H1 (cell line): ENCODE results near the gene GPLD1. TPM values are rescaled to one million over a fixed set of nuclear protein-coding genes. Genes with fewer than 3 reads are reported as not detected.

Experiments used
- CTCF ChIA-PET: fragments of 300-600 bp; sonication (Branson Sonifier 250); formaldehyde crosslinking; loops from one replicate; lab custom pipeline; 2021; ENCODE audit not compliant: partially characterized antibody; lab: Charles Lee
- POLR2A ChIA-PET: fragments of 300-600 bp; sonication (Branson Sonifier 250); formaldehyde crosslinking; loops from one replicate; lab custom pipeline; 2021; ENCODE audit warnings: inconsistent platforms; ENCODE audit not compliant: partially characterized antibody; lab: Charles Lee
- DNase-seq, 2 experiments: peaks; one replicate each; pipeline versions ENCODE4 v3.0.0 to v3.0.0-alpha.2; 2010 to 2022; ENCODE audit warnings: low spot score in 2 of 2, low read depth in 1 of 2, mixed read lengths in 1 of 2
- FAIRE-seq: peaks from 2 replicates; lab custom pipeline; 2011; peaks lifted over from hg19 to GRCh38; lab: Jason Lieb, UNC
- H2AFZ ChIP-seq: 2 replicates; pipeline ENCODE4 v1.8.1; 2012; ENCODE audit warnings: low read length, inconsistent platforms
- H2AK5ac ChIP-seq: 2 replicates; pipeline ENCODE4 v1.6.1; 2013; ENCODE audit warnings: low read depth, low read length
- H2BK120ac ChIP-seq: replicated peaks from 2 replicates; pipeline ENCODE3; 2013; ENCODE audit warnings: low read depth, low read length, inconsistent platforms
- H2BK12ac ChIP-seq: 2 replicates; pipeline ENCODE4 v1.6.1; 2013; ENCODE audit warnings: low read depth, low read length
- H2BK15ac ChIP-seq: 2 replicates; pipeline ENCODE4 v1.6.1; 2013; ENCODE audit warnings: low read length
- H2BK20ac ChIP-seq: 2 replicates; pipeline ENCODE4 v1.6.1; 2013; ENCODE audit warnings: low read length
- H2BK5ac ChIP-seq: 2 replicates; pipeline ENCODE4 v1.6.1; 2013; ENCODE audit warnings: low read depth, low read length
- H3K14ac ChIP-seq: 2 replicates; pipeline ENCODE4 v1.6.1; 2013; ENCODE audit warnings: inconsistent platforms; ENCODE audit not compliant: insufficient read length
- H3K18ac ChIP-seq: 2 replicates; pipeline ENCODE4 v1.6.1; 2013; ENCODE audit warnings: low read length; ENCODE audit errors: extremely low read depth
- H3K23ac ChIP-seq: 2 replicates; pipeline ENCODE4 v1.6.1; 2013; ENCODE audit warnings: inconsistent platforms; ENCODE audit not compliant: insufficient read length
- H3K23me2 ChIP-seq: 2 replicates; pipeline ENCODE4 v1.6.1; 2013; ENCODE audit warnings: low read depth, low read length
- H3K27ac ChIP-seq: 2 replicates; pipeline ENCODE4 v1.6.1; 2011; ENCODE audit warnings: low read depth, low read length, inconsistent platforms
- H3K27me3 ChIP-seq, 4 experiments: replicated peaks in 1 of 4; 1 replicate in 1 of 4; 2 replicates in 3 of 4; pipeline versions ENCODE4 v1.6.1 to v1.8.1; 2011 to 2013; ENCODE audit warnings: low read length in 3 of 4, mild to moderate bottlenecking in 3 of 4, inconsistent platforms in 2 of 4, mixed read lengths in 2 of 4, moderate library complexity in 1 of 4; ENCODE audit not compliant: control insufficient read depth in 3 of 4, insufficient read depth in 3 of 4; ENCODE audit errors: extremely low read depth in 1 of 4
- H3K36me3 ChIP-seq, 4 experiments: 2 replicates each; pipeline versions ENCODE4 v1.6.1 to v1.8.1; 2011 to 2013; ENCODE audit warnings: mild to moderate bottlenecking in 4 of 4, low read length in 3 of 4, moderate library complexity in 2 of 4, control low read depth in 1 of 4, inconsistent platforms in 1 of 4; ENCODE audit not compliant: insufficient read depth in 4 of 4, control insufficient read depth in 2 of 4
- H3K4ac ChIP-seq: replicated peaks from 2 replicates; pipeline ENCODE3; 2013; ENCODE audit warnings: low read length, low read depth, mixed read lengths, inconsistent platforms; ENCODE audit not compliant: insufficient read length
- H3K4me1 ChIP-seq, 4 experiments: replicated peaks in 1 of 4; 1 replicate in 1 of 4; 2 replicates in 3 of 4; pipeline versions ENCODE4 v1.6.1 to v1.8.1; 2011 to 2013; ENCODE audit warnings: low read length in 3 of 4, inconsistent platforms in 2 of 4, mixed read lengths in 1 of 4; ENCODE audit not compliant: insufficient read depth in 4 of 4, control insufficient read depth in 3 of 4
- H3K4me2 ChIP-seq, 2 experiments: 2 replicates each; pipeline versions ENCODE4 v1.6.1 to v1.8.1; 2011 to 2013; ENCODE audit warnings: low read depth in 2 of 2, low read length in 2 of 2, control low read depth in 1 of 2, inconsistent platforms in 1 of 2, mild to moderate bottlenecking in 1 of 2; ENCODE audit not compliant: insufficient read depth in 1 of 2
- H3K4me3 ChIP-seq, 4 experiments: fragments of 200-600, 300-600 bp in 1 of 4; sonication (generic), shearing (Covaris generic), sonication (Bioruptor Twin) in 1 of 4; 2 replicates each; pipeline versions ENCODE4 v1.5.1 to v1.8.1; 2011 to 2016; ENCODE audit warnings: low read length in 4 of 4, low read depth in 3 of 4, control low read depth in 2 of 4, inconsistent platforms in 2 of 4, mild to moderate bottlenecking in 2 of 4, mixed read lengths in 1 of 4, moderate library complexity in 1 of 4; ENCODE audit not compliant: insufficient read depth in 2 of 4; ENCODE audit errors: extremely low read depth in 1 of 4
- H3K56ac ChIP-seq: replicated peaks from 2 replicates; pipeline ENCODE3; 2013; ENCODE audit warnings: low read depth, mild to moderate bottlenecking, mixed read lengths, low read length, inconsistent platforms; ENCODE audit not compliant: insufficient read length
- H3K79me1 ChIP-seq: 2 replicates; pipeline ENCODE4 v1.6.1; 2013; ENCODE audit warnings: low read depth, low read length, control low read depth
- H3K79me2 ChIP-seq, 2 experiments: 2 replicates each; pipeline versions ENCODE4 v1.6.1 to v1.8.1; 2012 to 2013; ENCODE audit warnings: low read length in 2 of 2, mild to moderate bottlenecking in 2 of 2, inconsistent platforms in 1 of 2; ENCODE audit not compliant: insufficient read depth in 2 of 2, control insufficient read depth in 1 of 2
- H3K9ac ChIP-seq, 4 experiments: replicated peaks in 1 of 4; 1 replicate in 1 of 4; 2 replicates in 3 of 4; pipeline versions ENCODE4 v1.6.1 to v1.8.1; 2011 to 2013; ENCODE audit warnings: low read depth in 3 of 4, low read length in 3 of 4, control low read depth in 2 of 4, mild to moderate bottlenecking in 2 of 4, moderate library complexity in 2 of 4, inconsistent platforms in 1 of 4; ENCODE audit errors: extremely low read depth in 1 of 4
- H3K9me3 ChIP-seq, 2 experiments: 2 replicates each; pipeline versions ENCODE4 v1.6.1 to v1.8.1; 2012 to 2013; ENCODE audit warnings: mild to moderate bottlenecking in 2 of 2, moderate library complexity in 2 of 2, control low read depth in 1 of 2, inconsistent platforms in 1 of 2, low read depth in 1 of 2, low read length in 1 of 2, mixed read lengths in 1 of 2; ENCODE audit not compliant: insufficient read depth in 2 of 2
- H4K20me1 ChIP-seq, 2 experiments: replicated peaks in 1 of 2; 2 replicates each; pipeline versions ENCODE3 to v1.8.1; 2011 to 2013; ENCODE audit warnings: inconsistent platforms in 2 of 2, low read length in 2 of 2, mild to moderate bottlenecking in 1 of 2; ENCODE audit not compliant: insufficient read depth in 2 of 2, control insufficient read depth in 1 of 2
- H4K5ac ChIP-seq: 2 replicates; pipeline ENCODE4 v1.6.1; 2013; ENCODE audit warnings: low read length, low read depth, mixed read lengths, inconsistent platforms; ENCODE audit not compliant: insufficient read length
- H4K8ac ChIP-seq: 2 replicates; pipeline ENCODE4 v1.8.0; 2013; ENCODE audit warnings: mild to moderate bottlenecking, moderate library complexity, low read length, inconsistent platforms; ENCODE audit not compliant: insufficient read depth; ENCODE audit errors: extremely low read depth
- H4K91ac ChIP-seq: replicated peaks from 2 replicates; pipeline ENCODE3; 2013; ENCODE audit warnings: low read length, mixed read lengths, inconsistent platforms; ENCODE audit not compliant: insufficient read length
- BRCA1 ChIP-seq: IDR thresholded peaks from 2 replicates; pipeline ENCODE4 v1.6.1; 2012; ENCODE audit warnings: low read depth, low read length, improper control_type of control experiment
- E2F6 ChIP-seq: IDR thresholded peaks from 2 replicates; pipeline ENCODE4 v1.6.1; 2012; ENCODE audit warnings: inconsistent platforms
- HDAC2 ChIP-seq, 2 experiments: fragments of 300-600 bp in 1 of 2; sonication (generic) in 1 of 2; IDR thresholded peaks; 2 replicates each; pipeline ENCODE4 v1.6.1; 2011 to 2012; ENCODE audit warnings: low read depth in 2 of 2, low read length in 2 of 2, mild to moderate bottlenecking in 2 of 2, moderate library complexity in 2 of 2, borderline replicate concordance in 1 of 2, inconsistent platforms in 1 of 2
- KDM4A ChIP-seq: IDR thresholded peaks from one replicate; pipeline ENCODE4 v1.7.1; 2012; ENCODE audit warnings: low read depth, mild to moderate bottlenecking, moderate library complexity, low read length, inconsistent platforms; ENCODE audit not compliant: severe bottlenecking
- POU5F1 ChIP-seq: IDR thresholded peaks from 2 replicates; pipeline ENCODE4 v1.6.1; 2011; ENCODE audit warnings: low read depth, mild to moderate bottlenecking, low read length, moderate library complexity
- RXRA ChIP-seq: IDR thresholded peaks from 2 replicates; pipeline ENCODE4 v1.6.1; 2011; ENCODE audit warnings: low read depth, mild to moderate bottlenecking, low read length, moderate library complexity; ENCODE audit not compliant: insufficient read depth
- SP1 ChIP-seq: IDR thresholded peaks from 2 replicates; pipeline ENCODE4 v1.6.1; 2011; ENCODE audit warnings: low read depth, low read length
- TAF1 ChIP-seq: IDR thresholded peaks from 2 replicates; pipeline ENCODE4 v1.6.1; 2011; ENCODE audit warnings: mild to moderate bottlenecking, low read depth, low read length
- TBP ChIP-seq: IDR thresholded peaks from 2 replicates; pipeline ENCODE4 v1.6.1; 2011; ENCODE audit warnings: low read depth, low read length, improper control_type of control experiment
- TEAD4 ChIP-seq: IDR thresholded peaks from 2 replicates; pipeline ENCODE4 v1.6.1; 2012; ENCODE audit warnings: low read depth, low read length, inconsistent platforms, mixed read lengths
- WGBS, 2 experiments: shearing (Covaris generic) in 1 of 2; methylation state at CpG; one replicate each; pipeline versions ENCODE4 v1.1.6 to v1.1.7; 2013 to 2015; ENCODE audit warnings: low lambda C conversion rate in 2 of 2, mixed read lengths in 2 of 2, inconsistent platforms in 1 of 2, low coverage in 1 of 2, missing lambda C conversion rate in 1 of 2; ENCODE audit not compliant: insufficient replicate concordance in 2 of 2, insufficient coverage in 1 of 2, insufficient read length in 1 of 2; ENCODE audit errors: extremely low coverage in 1 of 2, missing lambda C conversion rate in 1 of 2; 5-methylcytosine and 5-hydroxymethylcytosine counted together
- polyA plus RNA-seq, 7 experiments: library from polyadenylated mRNA; depleted of rRNA in 3 of 7; stranded (reverse) in 5 of 7; unstranded in 2 of 7; fragments of >200 nt in 5 of 7; fragments of 200-250 nt in 2 of 7; gene quantifications; 1 replicate in 5 of 7; 2 replicates in 1 of 7; 4 replicates in 1 of 7; pipeline versions ENCODE4 v1.2.1 to v1.2.3, GENCODE V29; 2011 to 2013; ENCODE audit warnings: missing spikeins in 2 of 7, mixed read lengths in 2 of 7
- total RNA-seq: library from RNA; stranded (reverse); fragmentation: NEBNext Ultra II Directional; extraction: Animal tissue kit (Norgen Biotek cat#: 25700); gene quantifications from 2 replicates; pipeline ENCODE4 v1.2.1, GENCODE V29; 2021
- TF ChIP-seq, protein P1 (sequence below), 3 experiments: IDR thresholded peaks; 1 replicate in 2 of 3; 2 replicates in 1 of 3; pipeline versions ENCODE4 v1.5.1 to v1.6.1; 2011; ENCODE audit warnings: low read length in 3 of 3, mild to moderate bottlenecking in 3 of 3, inconsistent platforms in 2 of 3, low read depth in 1 of 3, moderate library complexity in 1 of 3; ENCODE audit not compliant: insufficient read depth in 1 of 3; ENCODE audit errors: control extremely low read depth in 1 of 3

The GPLD1 gene
- total and polyA plus RNA-seq, 2 of the 8 experiments (the other 6 are each of a cell fraction or from before 2014, with no cell fraction given) = 3.7 to 5.3 TPM

DNA sequence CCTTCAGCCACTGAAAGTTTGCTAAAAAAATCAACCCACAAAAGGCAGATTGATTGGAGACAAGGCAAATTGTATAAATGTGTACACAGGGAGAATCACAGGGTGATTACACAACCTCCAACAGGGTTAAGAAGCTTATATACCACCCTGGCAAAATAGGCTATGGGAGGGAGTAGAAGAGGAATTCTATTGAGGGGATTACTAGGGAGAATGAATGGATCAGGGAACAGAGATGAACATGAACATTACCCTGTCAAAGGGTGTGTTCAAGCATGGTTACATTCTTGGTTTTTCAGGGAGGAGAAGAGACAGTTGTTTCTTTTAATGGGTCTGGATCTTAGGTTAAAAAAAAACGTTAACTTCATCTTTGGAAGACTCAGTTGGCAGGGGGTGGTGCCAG lies 91.7 kb downstream of the GPLD1 start:
- Histone ChIP-seq H4K91ac (no peak overlapping the region), H3K18ac (no peak overlapping the region), H3K4me1 (peaks cover 3 to 17% (median 10%) of the 10 kb centered on the region in 4 experiments), H3K9ac (no peak overlapping the region), H3K79me1 (no peaks in the 10 kb centered on the region), H4K20me1 (no peaks in the 10 kb centered on the region), H3K56ac (no peak overlapping the region), H4K8ac (no peak overlapping the region), H4K5ac (no peak overlapping the region), H2AK5ac (no peak overlapping the region), H3K4me2 (no peak overlapping the region), H3K36me3 (peaks cover 0 to 2% (median 0%) of the 10 kb centered on the region in 4 experiments; a peak in 1 of 8 replicates), H3K14ac (no peak overlapping the region), H3K79me2 (peaks cover 0 to 10% of the 10 kb centered on the region in 2 experiments; a peak in 2 of 4 replicates), H2BK12ac (no peak overlapping the region), H3K27me3 (no peaks in the 10 kb centered on the region), H2BK5ac (no peak overlapping the region), H3K27ac (no peak overlapping the region), H3K9me3 (peaks cover 14% of the 10 kb centered on the region in 2 experiments), H2BK20ac (no peak overlapping the region), H2BK15ac (no peak overlapping the region), H3K4ac (no peak overlapping the region), H2BK120ac (no peak overlapping the region), H3K23ac (no peak overlapping the region), H3K4me3 (no peak overlapping the region), H3K23me2 (no peaks in the 10 kb centered on the region), H2AFZ (no peak overlapping the region)
- ChIA-PET POLR2A (no interaction called here), CTCF (interaction anchor here (0.9 to 1.5 kb wide), 3 partner anchors 38 to 115 kb away, joined by 3 to 5 read pairs (median 4); no protein-coding TSS in a partner anchor)
- FAIRE-seq (no peak), DNase-seq (no peak)
- 85% methylated on average over 1 of the region's 1 CpG; no CpG with 5 or more reads in 1 of the 2 experiments for WGBS, 2 experiments
- TF ChIP-seq TBP = no peak
- TF ChIP-seq, protein P1, sequence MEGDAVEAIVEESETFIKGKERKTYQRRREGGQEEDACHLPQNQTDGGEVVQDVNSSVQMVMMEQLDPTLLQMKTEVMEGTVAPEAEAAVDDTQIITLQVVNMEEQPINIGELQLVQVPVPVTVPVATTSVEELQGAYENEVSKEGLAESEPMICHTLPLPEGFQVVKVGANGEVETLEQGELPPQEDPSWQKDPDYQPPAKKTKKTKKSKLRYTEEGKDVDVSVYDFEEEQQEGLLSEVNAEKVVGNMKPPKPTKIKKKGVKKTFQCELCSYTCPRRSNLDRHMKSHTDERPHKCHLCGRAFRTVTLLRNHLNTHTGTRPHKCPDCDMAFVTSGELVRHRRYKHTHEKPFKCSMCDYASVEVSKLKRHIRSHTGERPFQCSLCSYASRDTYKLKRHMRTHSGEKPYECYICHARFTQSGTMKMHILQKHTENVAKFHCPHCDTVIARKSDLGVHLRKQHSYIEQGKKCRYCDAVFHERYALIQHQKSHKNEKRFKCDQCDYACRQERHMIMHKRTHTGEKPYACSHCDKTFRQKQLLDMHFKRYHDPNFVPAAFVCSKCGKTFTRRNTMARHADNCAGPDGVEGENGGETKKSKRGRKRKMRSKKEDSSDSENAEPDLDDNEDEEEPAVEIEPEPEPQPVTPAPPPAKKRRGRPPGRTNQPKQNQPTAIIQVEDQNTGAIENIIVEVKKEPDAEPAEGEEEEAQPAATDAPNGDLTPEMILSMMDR (IDR thresholded peaks at IDR 0.05; ENCODE audit: control extremely low read depth in 1 of 3, insufficient read depth in 1 of 3, low read depth in 1 of 3, low read length in 3 of 3) = no peak
- TF ChIP-seq POU5F1 = no peak
- TF ChIP-seq RXRA = no peak
- no peak for TF ChIP-seq BRCA1
- TF ChIP-seq TEAD4 = no peak
- TF ChIP-seq TAF1 = no peak
- TF ChIP-seq HDAC2 (IDR thresholded peaks at IDR 0.05; ENCODE audit: borderline replicate concordance in 1 of 2, low read depth in 2 of 2, low read length in 2 of 2) = no peak
- TF ChIP-seq E2F6 = no peak
- no peak for TF ChIP-seq KDM4A
- no peak for TF ChIP-seq SP1
